Occipital lobe (tissue), 2 donors: ENCODE measurements around the gene MRPL38. TPM values are rescaled to one million over a fixed set of nuclear protein-coding genes. Genes with fewer than 3 reads are reported as not detected.

Experiments used
- DNase-seq: peaks from one replicate; lab custom pipeline; 2025; lab: John Stamatoyannopoulos, UW
- total RNA-seq: library from RNA; depleted of rRNA; stranded (reverse); fragments of >200 nt; gene quantifications from one replicate; pipeline ENCODE4 v1.2.3, GENCODE V29; 2014

The MRPL38 gene
- 30.7 TPM for total RNA-seq

DNA sequence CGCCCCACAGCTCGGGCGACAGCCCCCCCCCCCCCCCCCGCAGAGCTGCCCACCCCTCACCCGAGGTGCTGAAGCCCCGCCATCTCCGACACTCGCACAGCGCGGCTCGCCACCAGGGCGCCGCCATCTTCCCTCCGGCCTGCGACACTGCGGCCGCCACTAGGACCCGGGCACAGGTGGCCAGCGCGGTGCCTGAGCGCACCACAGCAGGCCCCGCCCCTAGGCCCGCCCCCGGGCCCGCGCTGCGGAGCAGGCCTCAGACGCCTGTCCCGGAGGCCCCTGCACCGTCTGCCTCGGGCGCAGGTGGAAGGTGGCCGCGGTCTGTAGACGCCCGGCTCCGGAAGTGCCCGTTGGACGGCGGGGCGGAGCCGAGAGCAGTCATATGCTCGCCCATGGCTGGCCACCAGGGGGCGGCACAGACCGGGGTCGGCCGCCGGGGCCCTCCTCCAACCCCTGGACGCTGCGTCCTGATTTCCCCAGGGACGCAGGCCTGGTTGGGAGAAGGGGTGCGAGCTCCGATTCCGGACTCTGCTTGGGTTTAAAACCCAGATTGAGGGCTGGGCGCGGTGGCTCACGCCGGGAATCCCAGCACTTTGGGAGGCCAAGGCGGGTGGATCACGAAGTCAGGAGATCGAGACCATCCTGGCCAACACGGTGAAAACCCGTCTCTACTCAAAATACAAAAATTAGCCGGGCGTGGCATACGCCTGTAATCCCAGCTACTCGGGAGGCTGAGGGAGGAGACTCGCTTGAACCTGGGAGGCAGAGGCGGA, at the start of gene MRPL38:
Gene MRPL38 (minus strand): TSS at position 136 of the 773 bp plus-strand sequence. CDS start 9 bp downstream, at position 127.
- peak; percentile 88 for DNase-seq

DNA sequence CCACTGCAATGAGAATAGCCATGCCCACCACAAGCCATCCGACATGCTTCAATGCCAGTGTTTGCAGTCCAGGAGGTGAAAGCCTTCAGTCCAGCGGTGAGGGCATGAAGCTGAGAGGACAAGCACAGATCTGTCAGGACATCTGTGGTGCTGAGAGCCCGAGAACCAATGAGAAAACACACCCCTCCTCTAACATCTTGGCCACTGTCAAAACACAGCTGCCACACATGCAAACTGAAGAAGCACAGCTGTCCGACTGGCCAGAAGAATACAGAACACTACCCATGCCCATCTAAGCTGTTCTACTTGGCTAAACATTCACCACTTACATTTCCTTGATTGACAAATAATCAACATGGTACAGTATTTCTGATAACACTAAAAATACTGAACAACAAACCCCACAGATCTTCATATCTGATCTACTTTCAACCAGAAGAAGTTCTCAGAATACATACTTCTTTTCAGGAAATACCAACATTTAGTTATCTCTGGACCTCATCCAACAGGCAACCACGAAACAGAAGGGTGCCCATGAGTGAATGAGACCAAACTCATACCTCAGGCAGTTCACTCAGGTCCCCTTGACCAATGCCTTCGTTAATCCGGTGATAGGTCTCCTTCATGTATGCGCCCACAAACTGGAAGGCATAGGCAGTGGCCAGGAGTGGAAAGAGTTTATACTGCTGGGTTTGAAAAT, 46.3 kb upstream of the MRPL38 start:
- DNase-seq: no peak

DNA sequence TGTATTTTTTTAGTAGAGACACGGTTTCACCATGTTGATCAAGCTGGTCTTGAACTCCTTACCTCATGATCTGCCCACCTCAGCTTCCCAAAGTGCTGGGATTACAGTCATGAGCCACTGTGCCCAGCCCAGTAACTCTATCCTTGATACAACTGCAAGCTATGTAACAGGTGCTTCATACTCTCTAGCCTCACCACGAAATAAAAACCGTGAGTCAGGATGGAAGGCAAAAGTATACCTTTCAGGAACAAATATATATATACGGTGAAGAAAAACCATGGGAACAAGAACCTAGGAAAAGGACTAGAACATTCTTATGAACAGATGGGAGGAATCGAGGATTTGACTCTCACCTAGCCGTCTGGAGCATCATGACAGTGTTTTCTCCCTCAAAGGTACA, 45.7 kb upstream of the MRPL38 start:
- no peak for DNase-seq

DNA sequence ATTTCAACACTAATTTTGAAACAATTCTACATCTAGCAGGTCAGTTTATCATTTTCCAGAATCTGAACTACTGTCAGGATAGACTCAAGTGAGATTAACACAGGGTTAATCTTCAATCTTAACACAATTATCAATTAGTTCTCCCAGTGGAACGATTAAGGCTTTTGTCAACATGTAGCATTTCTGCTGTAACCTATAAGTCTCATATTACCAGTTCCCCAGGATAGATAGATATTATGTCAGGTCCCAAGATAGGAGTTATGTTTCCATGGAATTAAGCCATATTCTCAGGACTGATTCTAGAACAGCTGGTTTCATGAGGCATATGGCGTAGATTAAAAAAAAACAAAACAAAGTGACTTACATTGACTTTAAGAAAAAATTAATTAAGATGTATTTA, 40.5 kb upstream of the MRPL38 start:
- no peak for DNase-seq

DNA sequence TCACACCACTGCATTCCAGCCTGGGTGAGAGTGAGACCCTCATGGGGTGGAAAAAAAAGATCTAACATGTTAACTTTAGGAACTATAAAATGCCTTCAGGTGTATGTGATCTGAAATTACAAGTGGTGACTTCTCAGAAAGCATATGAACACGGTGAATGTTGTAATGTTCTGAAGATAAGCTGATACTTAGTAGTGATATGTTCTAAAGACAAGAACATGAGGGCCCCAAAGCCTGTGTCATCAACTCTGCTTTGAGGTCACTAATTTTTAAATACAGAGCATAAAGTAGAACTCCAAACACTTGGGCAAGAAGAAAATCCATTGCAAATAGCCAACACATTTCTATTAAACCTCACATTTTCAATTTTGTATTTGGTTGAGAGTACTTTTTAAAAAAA, 38.8 kb upstream of the MRPL38 start:
- DNase-seq: no peak

DNA sequence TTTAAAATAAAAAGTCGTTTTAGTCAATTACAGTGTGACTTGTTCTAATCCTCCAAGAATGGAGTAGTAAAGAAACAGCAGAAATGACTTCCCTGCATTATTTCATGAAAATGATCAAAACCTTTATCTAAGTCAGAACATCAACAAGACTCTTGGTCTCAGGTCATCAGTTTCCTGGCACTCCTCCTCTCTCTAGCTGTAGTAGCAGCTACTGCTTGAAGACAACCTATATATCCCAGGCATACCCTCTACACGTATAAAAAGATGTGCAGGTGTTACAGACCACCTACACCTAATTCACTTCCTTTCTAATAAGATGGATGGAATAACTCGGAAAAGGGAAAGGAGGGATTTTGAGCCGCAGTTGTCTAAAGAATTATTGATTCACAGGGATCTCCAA, 37.8 kb upstream of the MRPL38 start:
- DNase-seq: no peak

DNA sequence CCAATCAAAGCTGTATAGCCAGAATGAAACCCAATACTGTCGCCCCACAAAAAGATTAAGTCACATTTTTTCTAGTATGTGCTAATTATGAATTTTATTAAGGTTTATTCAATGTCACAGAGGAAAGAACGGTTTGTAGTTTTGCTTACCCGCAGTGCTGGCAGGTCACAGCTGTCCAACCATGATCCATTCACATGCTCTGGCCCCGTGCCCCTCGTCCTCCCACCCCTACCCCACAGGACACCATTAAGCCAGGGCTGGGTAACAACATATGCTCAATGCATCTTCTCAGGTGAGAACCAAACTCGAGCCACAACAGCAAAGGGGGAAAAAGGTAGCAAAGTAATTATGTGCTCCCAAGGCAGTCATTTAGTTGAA, 36.7 kb upstream of the MRPL38 start:
- DNase-seq: no peak

DNA sequence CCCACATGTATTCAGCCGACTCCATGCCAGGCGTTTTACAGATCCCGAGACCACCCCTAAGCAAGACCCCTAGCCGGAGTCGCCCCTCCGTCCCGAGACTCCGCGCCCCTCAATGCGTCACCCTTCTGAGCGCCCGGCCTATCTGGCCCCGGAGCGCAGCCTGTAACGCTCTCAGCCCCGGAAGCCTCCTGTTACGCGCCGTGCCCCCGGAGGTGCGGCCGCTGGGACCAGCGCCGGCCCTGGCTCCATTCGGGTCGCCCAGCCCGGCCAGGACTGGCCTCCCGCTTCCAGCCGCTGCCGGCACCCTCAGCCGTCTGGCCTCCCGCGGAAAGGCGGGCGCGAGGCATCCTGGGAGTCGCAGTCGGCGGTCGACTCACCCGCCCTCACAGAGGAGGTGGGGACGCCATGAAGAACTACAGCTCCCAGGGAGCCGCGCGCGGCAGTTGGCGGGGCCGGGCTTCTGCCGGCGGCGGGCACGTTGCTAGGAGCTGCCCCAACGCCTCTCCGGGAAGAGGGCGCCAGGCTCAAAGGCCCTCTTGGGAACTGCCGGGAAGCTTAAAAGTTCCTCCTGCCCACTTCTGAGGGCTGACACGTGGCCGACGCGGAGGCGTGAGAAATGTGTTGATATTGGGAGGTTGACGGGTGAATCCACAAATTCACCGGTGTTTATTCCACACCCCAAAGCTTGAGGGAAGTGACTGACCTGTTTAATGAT, 36.2 kb upstream of the MRPL38 start, which contains the start of gene FBF1:
Gene FBF1 (minus strand): TSS at position 316 of the 715 bp plus-strand sequence. CDS start 2,893 bp downstream, outside the sequence.
- peak; percentile 97 for DNase-seq

DNA sequence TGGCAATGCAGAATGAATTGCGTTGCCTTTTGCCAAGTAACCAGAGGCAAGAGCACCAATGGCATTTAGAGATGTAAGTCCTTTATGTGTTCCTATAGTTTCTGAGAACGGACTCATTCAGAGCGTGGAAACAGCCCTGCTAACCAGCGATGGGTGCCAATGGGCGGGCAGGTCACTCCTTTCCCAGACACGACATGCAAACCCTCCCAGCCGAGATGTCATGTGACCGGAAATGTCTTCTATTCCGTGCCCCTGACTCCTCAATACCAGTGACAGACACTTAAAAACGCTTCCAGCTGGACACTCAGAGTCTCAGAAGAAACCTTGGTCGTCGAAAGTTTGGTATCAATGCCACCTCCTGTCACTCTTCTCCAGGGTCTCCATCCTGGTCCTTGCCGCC, 33.0 kb upstream of the MRPL38 start:
- DNase-seq: no peak

DNA sequence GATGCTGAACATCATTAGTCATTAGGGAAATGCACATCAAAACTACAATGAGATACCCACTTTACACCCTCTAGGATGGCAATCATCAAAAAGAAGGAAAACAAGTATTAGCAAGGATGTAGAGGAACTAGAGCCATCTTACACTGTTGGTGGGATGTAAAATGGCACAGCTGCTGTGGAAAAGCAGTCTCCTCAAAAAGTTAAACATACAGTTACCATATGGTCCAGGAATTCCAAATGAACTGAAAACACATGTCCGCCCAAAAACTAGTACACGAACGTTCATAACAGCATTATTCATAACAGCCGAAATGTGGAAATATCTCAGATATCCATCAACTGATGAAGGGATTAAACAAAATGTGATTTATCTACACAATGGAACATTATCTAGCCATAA, 29.1 kb upstream of the MRPL38 start:
- no peak for DNase-seq

DNA sequence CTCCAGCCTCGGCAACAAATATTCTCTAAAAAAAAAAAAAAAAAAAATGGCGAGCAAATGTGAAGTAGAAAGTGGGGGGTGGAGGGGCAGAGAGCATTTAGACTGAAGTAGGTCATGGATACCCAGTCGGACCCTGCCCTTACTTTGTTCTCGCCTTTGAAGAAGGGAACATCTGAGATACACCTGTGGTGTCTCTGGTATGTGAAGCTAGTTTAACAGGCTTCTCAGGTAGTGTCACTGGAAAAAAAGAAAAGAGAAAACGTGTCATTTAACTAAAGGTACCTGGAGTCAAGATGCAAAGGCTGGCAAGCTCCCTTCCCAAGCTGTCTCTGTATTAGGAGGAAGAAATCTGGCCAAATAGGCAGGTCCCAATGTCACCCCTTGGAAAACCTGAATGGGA, 28.2 kb upstream of the MRPL38 start:
- DNase-seq: no peak

DNA sequence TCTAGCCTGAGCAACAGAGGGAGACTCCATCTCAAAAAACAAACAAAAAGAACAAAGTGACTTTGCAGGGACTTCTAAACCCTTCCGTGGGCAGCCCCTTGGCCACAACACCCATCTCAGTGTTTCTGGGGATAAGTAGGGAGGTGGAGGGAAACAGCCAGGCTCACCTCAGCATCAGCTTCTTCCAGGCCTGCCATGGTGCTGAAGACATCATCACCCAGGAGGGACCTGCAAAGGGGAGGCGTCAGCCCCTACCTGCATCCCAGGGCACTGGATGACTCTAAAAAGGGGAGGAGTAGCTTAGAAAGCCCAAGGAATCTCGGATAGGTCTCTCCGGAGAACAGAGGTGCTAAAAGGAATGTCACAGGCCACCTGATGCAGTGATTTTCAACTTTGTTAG, 26.4 kb upstream of the MRPL38 start:
- no peak for DNase-seq

DNA sequence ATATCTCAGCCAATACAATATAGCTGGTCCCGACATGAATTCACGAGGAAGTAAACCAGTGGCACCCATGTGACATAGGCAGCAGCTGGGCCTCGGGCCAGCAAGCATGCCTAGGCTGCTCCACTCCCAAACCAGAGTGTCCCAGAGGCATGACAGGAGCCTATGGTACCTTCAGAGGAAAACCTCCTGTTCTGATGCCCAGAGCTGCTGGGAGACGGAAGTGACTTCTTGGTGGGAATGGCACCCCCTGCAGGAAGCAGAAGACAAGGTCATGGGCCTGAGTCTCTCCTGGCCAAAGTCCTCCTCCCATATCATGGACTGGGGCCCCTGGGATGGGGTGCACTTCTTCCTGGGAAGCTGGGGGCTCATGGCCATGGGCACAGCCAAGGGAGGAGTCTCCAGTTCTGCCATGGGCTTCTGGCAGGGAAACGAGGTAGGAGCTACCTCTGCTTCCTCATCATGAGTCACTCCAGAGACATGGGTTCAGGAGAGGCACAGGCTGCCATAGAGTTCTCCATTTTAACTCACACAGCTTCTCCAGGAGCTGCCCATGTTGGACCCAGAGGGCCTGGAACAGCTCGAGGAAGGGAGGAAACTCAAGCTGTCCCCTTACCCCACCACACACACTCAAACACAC, 22.7 kb upstream of the MRPL38 start:
- DNase-seq: no peak

DNA sequence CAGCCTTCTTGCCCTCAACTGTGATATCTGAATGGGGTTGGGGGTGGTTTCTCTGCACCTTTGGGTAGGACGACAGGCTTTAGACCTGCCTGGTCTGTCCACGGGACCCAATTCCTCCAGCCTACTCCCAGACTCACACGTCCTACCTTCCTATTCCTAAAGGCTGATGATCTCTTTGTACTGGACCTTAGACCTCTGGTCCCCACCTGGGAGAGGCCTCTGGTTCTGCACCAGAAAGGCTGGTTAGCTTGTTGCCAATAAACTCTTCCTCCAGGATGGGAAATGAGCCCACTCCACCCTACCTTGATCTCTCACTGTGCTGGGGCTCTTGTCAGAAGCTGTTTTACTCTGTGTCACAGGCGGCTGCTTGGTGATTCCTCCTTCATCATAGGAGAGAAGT, 21.8 kb upstream of the MRPL38 start:
- DNase-seq: no peak

DNA sequence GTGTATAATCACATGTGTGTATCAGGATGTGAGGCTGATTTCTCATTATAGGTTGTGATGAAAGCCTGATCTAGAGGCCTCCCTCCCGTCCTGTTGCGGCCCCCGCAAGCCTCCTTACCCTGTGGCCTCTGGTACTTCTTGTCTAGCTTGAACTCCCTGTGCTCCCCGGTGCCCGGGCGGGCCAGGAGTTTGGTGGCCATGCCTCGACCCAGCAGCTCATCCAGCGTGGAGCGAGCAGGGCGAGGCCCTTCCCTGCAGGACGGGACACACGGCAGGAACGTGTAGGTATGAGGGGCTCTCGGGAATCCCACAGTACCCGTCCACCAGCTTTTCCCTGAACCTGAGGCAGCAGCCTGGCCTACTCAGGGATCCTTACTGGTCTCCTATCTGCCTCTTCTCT, 21.2 kb upstream of the MRPL38 start:
- DNase-seq: no peak

DNA sequence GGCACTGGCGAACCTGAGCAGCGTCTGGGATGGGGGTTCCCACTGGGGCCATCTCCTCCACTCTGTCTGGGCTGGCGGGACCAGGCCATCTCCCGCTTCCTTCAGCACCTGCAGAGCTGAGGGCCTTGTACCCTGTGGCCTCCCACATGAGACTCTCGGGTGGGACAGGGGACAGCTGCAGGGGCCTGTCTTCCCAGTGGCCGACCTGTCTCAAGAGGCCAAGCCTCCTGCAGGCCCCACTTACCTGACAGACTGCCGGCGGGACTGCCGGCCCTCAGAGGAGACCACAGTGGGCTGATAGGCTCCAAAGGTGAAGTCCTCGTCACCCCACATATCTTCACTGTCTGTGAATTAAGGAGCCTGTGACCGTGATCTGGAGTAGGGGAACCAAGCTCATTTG, 20.4 kb upstream of the MRPL38 start:
- DNase-seq: no peak

DNA sequence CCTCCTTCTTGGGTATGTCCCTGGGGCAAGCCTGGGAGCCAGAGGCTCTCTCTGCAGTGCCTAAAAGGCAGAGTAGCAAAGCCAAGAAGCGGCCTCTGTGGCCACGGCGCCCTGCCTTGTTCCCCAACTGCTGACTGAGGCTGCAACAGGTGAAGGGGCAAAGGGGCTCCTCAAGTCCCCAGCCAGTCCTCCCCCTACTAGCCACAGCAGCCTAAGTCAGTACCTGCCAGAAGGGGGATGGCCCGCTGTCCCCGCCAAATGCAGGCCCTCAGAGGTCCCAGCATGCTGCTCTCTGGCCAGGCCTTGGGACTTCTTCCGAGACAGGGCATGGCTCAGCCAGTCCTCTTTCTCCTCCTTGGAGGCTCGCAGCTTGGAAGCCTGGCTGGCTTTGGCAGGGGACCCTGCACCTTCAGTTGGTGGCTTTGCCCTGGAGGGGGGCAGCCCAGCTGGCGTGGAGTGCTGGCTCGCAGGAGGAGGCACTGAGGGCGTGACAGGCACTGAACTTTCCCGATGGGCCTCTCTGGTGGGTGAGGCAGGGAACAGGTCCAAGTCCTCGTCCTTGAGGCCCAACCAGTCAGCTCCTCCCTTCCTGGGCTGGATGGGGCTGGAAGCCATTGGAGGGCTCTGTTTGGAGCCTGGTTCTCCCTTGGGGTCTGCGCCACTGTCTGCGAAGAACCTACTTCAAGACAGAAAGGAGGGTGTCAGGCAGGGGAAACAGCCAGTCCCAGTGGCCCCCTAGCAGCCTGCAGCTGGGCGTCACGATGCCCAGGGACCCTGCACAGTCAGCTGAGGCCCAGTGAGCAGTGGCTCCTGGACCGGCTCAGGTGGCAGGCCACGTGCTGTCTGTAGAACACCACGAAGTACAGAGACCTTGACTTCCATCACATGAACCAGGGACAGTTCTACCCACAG, 18.5 kb upstream of the MRPL38 start:
- no peak for DNase-seq

DNA sequence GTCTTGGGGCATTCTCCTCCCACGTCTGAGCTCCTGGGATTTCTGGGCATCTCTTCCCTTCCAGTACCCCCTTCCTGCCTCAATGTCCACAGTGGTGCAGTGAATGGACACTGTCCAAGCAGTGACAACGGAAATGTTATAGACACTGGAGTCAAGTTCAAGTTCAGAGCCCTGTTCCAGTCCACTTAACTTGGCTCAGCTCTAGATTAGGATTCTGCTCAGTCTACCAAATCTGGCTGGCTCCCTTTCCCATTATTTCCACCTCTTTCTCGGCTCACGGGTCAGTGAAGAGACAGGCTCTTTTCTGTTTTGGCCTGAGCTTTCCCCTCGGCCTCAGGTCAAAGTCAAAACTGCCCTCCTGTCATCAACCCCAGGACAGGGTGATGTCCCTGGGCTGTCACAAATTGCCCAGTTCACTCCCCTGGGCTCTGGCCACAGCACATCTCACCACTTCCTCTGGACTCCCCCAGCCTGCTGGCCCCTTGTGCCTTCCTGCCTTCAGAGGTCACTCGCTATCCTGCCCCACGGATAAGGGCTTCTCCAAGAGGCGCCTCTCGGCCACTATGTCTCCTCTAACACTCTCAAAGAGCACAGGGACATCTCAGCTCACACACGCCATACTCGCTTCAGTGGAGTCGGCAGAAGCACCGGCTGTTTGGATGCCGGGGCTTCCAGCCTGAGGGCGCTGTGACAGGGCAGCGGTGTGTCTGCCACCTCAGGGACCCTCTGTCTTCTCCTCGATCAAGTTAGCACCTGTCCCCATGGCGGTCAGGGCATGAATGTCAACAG, 17.7 kb upstream of the MRPL38 start:
- DNase-seq: no peak

DNA sequence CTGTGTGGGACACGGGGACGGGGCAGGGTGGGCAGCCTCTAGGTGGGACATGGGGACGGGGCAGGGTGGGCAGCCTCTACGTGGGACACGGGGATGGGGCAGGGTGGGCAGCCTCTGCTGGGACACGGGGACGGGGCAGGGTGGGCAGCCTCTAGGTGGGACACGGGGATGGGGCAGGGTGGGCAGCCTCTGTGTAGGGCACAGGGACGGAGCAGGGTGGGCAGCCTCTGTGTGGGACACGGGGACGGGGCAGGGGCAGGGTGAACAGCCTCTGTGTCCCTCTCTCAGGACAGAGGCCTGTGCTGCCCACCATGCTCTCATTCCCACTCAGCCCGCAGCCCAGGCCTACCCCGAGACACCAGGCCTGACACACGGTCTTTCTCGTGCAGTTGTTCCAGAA, 16.9 kb upstream of the MRPL38 start:
- no peak for DNase-seq

DNA sequence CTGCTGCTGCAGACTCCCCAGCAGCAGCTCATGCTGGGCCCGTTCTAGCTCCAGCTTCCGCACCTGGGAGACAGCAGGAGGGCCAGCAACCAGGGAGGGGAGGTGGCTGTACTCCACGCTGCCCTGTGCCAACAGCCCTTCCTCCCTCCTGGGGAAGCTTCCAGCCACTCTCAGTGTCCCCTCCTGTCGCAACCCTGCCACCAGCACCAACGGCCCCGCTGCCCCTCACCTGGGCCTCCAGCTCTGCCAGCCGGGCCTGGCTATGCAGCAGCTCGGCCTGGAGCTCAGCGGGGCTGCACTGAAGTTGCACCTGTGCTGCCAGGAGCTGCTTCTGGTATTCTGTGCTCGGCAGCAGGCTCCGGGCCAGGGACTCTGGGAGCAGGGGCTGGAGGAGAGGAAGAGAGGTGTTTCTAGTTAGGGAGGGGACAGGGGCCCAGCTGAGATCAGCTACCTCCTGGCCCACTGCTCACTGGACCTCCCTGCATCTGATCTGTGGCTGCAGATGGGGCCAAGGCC, 15.4 kb upstream of the MRPL38 start:
- DNase-seq: no peak
